GM18519 (cell line): ENCODE results near the gene LINS1.

Source experiments
- ATAC-seq: cut with Tn5 transposase; IDR thresholded peaks from one replicate; pipeline ENCODE4 v1.9.1; 2021; ENCODE audit warnings: mild to moderate bottlenecking, moderate library complexity; ENCODE audit not compliant: unreplicated experiment, low FRiP score

Gene LINS1

DNA sequence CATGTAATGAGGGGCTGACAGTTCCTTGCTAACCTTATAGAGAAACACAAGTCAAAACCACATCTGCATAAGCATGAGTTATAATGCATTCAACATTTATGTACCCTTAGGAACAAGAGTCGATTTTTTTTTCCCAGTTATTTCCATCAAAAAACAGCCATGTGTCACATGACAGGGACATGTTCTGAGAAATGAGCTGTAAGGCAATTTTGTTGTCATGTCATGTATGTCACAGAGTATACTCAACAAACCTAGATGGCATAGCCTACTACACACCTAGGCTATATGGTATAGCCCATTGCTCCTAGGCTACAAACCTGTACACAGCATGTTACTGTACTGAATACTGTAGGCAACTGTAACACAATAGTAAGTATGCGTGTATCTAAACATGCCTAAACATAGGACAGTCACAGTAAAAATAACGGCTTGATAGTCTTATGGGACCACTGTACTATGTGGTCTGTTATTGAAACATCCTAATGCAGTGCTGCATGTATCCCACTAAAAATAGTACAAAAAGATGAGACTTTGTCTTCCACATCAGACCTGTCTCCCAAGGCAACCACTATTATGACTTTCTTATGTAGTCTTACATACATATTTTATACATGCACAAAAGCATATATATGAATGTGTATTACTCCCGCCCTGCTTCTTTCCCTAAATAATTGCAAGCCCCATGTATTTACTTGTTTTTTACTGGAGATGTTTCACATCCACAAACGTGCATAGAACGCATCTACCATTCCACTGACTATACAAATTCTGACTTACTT, 34.9 kb downstream of the LINS1 start:
- no peak for ATAC-seq

DNA sequence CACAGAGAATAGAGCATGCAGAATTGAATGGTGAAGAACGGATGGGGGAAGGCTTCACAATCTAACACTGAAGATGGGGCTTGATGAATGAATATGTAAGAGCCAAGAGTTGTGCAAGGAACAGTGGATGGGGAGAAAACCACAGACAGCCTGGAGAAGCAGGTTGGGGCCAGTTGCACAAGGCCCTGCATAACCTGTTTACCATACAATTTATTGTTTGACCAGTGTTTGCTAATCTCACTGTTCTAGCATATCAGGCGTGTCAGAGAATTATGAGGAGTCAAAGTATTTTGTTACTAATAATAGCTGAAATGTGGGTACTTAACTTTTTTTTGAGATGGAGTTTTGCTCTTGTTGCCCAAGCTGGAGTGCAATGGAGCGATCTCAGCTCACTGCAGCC, 36.4 kb downstream of the LINS1 start:
- ATAC-seq: no peak

DNA sequence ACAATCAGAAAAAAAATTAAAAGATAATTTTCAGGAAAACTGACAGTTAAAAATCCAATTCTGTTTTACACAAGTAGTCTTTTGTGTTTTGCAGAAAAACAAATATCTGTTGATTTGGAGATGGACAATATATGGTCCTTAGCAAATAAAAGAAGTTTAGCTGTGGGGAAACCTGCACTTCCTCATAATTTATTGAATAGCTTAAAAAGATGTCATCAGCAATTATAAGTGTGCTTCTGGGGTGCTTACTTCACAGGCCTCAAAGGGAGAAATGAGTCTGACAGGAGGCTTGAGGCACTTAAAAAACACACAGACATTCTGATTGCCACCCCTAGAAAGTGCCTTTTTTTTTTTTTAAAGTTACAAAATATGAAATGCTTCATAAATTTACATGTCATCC, 41.7 kb downstream of the LINS1 start:
- no peak for ATAC-seq

DNA sequence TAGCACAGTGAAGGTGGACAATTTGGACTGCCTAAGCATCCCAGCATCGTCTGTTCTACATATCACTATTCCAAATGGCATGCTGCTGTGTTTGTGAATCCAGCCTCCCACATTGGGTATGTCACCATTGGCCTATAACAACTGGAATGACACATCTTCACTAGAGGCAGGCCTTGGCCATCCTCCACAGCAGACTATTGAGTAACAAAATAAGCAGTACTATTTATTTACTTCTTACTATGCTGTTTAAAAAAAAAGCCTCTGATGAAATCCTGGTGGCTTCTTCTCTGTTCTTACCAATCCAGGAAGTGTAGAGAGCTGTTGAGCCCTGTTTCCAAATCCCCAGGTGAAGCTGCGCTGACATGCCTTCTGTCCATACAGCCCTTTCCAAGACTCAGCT, 42.7 kb downstream of the LINS1 start:
- ATAC-seq: no peak

DNA sequence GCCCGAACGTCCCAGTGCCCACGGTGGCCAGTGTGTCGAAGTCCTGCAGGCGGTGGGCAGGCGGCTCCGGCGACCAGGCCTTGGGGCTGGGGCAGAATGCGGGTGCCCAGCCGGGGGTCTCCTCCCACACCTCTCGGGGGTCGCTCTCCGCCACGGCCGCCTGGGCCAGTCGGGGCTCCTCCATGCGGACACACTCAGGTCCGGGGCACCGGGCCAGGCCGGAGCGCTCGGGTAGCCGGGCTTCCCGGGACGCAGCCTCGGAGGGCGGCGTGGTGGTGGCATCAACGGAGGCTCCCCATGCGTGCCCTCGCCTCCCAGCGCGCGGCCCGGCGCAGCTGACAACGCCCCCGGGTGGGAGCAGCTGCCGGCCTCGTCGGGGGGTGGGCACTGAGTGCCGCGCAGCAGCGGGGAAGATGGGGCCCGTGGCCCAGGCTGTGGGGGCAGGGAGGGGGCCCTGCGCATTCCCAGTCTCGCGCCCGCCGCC, 43.2 kb downstream of the LINS1 start:
- ATAC-seq: no peak

DNA sequence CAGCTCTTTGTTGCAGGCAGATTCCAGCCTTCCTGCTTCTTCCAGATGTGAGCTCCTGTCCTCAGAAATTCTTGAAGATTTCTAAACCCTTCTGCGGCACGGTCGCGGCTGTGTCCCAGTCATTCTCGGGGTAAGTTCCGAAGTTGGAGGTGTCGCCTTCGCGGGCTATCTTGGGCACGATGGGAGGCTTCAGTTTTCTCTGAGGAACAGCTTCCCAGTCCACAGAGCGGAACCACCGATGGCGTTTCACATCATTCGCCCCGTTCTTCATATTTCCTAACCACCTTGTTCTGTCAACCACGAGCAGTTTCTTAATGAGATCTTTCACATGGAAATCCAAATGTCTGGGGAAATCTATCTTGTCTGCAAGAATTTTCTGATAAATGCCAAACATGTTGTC, 48.5 kb downstream of the LINS1 start:
- no peak for ATAC-seq

DNA sequence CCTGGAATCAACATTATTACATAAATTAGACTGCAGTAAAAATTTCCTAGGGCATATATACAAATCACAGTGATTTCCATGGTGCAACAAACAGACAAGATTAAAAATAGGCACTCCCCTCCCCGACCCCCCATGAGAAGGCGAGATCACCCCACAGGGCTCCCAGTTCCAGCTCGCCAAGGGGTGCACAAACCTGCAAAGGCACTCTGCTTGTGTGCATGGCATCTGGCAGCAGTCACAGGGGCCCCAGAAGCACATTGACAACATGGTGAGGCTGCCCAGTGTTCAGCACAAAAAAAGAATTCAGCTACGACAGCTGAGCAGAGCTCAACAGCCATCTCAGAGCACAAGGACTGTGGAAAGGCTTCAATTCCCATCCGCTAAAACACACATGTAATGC, 54.0 kb downstream of the LINS1 start:
- no peak for ATAC-seq

DNA sequence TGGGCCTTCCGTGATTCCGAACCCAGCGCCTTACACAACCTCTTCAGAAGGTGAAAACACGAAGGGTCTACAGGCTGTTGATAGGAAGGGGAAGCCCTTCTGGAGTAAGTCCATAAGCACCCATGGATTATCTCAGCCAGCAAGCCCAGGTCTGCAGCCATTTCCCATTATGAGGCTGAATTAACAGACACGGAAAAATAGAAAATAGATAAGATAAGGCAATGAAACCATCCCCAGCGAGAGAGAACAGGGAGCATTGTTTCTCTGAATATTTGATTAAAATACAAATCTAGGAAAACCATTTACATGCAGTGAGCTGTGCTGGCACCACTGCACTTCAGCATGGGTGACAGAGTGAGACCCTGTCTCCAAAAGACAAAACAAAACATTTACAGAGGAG, 57.0 kb downstream of the LINS1 start:
- ATAC-seq: no peak

DNA sequence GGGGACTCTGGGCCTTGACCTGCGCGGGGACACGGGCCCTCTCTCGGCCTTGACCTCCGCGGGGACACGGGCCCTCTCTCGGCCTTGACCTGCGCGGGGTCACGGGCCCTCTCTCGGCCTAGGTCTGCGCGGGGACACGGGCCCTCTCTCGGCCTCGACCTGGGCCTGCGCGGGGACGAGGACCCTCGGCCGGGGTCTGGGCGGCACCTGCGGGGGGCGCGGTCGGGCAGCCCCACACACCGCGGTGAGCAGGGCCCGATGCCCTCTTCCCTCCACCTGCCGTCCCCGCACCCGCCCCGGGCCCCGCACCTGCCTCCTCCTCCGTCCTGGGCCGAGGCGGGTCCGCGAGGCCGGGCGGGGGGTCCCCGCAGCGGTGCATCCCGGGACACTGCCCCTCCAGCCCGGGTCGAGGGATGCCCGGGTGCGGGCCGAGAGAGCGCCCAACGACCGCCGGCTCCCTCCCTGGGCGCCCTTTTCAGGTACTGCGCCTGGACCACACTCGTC, 57.6 kb downstream of the LINS1 start:
- ATAC-seq: no peak

DNA sequence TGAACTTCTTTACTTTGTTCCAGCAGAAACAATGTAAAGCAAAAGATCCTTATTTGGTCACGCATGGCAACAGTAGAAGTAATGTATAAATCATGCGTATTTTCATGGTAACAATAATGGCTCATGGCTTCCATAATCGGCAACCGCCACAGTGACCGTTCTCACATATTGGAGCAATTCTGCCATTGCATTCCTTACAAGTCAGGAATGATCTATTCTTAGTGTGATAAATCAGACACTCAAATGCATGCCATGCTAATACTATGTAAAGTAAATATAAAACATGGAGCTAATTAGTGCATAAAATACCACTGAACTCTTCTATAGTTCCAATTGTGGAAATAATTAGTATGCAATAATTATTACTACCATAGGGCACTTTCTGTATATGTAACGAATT, 59.7 kb downstream of the LINS1 start:
- ATAC-seq: no peak

DNA sequence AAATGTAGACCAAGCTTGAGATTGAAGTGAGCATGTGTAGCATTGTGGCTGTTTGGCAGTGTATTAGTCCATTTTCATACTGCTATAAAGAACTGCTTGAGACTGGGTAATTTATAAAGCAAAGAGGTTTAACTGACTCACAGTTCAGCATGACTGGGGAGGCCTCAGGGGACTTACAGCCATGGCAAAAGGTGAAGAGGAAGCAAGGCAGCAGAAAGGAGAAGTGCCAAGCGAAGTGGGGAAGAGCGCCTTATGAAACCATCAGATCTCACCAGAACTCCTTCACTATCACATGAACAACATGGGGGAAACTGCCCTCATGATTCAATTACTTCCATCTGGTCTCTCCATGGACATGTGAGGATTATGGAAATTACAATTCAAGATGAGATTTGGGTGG, 64.7 kb downstream of the LINS1 start:
- no peak for ATAC-seq

DNA sequence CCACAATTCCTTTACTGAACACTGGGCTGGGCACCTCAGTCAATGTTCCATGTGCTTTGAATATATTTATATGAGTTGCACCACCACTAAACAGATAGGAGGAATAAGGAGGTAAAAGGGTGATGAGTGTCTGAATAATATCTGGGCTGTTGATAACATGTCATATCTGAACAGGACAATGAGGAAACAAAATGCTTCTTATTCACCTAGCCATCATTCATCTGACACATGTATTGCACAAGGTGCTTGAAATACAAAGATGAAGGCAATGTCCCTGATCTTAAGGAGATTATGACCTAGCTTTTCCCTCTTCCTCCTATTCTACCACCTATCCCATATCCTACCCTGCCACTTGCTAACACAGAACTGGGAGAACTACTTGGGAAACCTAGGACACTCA, 65.3 kb downstream of the LINS1 start:
- no peak for ATAC-seq

DNA sequence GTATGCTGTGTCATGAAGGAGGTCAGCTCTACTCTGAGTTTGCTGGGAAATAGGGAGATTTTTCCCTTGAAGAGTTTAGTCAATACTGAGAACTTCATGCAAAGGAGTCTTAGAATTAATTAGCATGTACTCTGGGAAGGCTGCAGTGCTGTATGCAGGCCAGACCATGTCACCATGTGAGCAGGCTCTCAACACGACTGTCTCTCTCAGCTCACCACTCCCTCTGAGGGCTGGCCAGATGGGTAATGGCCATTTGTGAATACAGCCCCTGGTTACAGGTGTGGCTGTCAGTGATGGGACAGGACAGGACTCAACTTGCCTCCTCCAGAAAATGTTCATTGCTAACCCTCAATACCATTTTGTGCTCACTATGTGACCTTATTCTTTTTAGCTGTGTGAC, 68.1 kb downstream of the LINS1 start:
- no peak for ATAC-seq

DNA sequence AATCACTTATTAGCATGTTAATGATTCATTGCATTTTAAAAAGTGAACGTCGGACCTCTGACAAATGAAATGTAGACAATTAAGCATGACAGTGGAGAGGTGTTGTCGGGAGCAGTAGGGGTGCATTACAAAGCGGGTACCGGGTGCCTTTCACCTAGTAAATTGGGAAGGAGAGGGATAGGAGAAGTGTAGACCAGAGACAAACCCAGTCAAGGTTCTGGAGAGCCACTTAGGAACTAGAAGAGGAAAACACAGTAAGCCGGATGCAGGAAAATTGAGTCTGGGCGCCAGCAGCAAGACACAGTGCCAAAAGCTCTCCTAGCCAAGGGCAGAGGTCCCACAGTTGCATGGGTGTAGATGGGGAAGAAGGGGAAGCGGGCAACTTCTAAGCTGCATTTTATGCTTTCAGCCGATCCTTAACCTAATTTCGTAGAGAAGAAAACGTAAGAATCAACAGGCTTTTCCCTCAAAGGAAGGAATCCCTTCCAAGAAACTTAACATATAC, 70.1 kb downstream of the LINS1 start:
- no peak for ATAC-seq

DNA sequence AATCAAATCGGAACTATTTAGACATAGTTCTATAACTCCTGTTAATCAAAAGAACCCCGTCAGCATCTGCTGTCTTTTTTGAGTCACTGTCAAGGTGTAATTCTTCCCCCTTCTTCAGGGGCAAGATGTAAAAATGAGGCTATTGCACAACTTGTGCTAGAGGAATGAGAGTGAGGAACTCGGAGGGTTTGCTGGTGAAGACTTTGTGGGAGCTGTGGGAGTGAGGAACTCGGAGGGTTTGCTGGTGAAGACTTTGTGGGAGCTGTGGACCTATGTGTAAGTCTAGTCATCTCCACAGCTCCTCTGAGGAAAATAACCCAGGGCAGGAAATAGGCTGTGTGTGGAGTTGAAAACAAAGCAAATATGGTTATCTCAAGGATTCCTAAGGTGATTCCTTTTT, 70.8 kb downstream of the LINS1 start:
- no peak for ATAC-seq

DNA sequence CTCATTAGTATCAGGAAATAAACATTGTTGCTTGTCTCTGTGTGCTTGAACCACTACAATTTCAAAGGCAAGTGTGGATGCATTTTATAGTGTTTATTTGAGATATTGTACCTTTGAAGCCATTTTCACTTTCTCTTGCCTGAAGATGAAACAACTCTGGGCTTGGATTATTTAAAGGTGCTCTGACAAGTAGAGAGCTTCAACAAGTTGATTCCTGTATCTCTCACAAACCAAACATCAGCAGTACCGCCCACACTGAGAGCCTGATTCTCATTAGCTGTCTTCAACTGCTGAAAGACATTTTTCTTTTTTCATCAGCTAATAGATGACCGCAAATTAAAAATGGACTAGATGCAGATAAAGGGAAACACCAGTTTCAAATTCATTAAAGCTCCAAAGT, 72.4 kb downstream of the LINS1 start:
- ATAC-seq: no peak

DNA sequence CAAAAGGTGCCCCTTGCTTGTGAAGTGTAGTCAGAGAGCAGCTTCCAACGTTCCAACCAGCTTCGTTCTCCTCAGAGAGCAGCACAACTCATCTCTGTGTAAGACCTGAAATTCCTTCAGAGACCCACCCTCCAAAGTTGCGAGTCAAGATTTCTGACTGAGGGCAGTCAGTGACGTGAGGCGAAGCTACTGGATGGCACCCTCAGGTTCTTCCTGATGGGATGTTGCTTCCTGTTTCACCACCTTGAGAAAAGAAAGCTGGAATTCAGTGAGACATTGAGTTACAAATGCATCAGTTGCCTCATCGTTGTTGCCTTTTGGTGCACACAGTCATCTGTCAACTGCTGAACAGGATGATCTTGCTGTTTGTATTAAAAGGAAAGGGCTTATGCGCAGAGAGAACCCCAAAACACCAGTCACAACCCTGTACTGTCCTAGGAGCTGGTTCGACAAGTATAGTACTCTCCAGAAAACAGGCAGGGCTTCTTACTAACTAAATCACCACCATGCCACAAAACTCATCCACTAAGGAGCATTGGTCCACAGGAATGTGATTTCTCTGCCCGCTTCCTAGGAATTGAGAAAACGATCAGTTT, 73.1 kb downstream of the LINS1 start, which contains the start of gene CERS3:
Gene CERS3 (minus strand): TSS at position 118 of the 596 bp plus-strand sequence. CDS start 27,101 bp downstream, outside the sequence.
- ATAC-seq: no peak

DNA sequence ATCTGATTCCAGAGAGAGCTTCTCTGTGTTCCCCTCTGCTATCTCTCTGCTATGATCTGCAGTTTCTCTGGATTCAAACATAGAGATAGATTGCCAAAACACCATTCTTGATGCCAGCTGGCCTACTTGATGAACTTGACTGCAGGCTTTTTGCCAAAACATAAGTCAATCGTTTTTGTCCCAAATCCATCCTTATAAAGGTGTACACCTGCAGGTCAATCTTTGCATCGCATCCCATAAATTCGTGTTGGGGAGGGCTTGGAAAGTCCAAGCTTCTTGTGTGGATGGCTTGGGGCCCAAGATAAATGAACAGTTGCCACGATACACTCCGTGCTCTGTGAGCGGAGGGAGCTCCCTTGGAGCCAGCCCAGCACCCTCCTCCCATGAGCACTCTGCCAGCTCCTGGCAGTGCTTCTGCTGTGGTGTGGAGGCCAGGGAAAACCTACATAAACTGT, 75.9 kb downstream of the LINS1 start:
- ATAC-seq: no peak

DNA sequence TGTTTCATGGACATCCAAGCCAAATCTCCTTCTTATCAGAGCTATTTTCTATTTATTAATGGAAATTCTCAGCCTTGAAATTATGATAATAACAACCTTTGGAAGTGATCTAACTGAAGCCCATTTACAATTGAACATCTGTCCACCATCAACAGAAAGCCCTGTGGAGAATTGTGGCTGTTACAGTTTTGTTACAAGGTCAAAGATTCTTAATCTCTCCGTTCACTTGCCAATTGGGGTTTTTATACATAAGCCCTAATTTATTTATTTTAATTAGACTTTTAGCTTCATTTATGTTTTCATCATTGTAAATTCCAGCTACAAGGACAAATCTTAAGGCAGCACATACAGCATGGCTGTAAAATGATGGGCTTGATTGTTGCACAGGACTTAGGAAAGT, 76.5 kb downstream of the LINS1 start:
- no peak for ATAC-seq

DNA sequence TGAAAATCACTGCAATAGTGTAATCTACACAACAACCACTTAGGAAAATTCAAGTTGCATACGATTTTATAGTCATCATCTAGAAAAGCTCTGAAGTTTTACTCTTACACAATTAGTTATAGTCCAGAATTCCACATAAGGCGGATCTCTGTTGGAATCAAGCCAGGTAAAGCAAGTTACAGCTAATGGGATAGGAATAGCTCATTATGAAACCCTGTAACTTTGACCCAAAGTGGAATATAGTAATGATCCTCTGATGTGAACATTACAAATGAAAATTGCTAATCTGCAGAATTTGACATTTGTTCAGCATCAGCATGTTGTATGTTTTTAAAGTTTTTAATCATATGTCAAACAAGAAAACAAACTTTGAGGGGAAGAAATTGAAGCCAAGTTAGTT, 77.7 kb downstream of the LINS1 start:
- no peak for ATAC-seq

DNA sequence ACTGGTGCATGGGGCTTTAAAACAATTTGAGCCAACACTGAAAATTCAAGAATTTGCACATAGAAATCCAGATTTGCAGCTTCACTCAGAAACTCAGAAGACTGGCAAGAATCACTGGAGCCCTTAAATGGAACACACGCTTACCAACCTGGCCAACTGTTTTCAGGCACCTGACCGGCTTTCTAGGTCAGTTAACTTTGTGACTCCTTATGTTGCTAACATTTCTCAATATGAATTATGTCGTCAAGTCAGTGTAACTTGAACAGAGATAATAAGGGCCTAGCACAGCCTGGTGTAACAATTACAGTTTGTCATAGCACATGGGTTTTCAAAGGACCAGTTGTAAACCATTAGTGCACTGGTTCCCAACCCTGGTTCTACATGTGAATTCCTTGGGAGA, 80.1 kb downstream of the LINS1 start:
- no peak for ATAC-seq
